Neutrophil (primary cell): ENCODE measurements around the gene WSB2.

Experiments
- H3K27ac ChIP-seq: fragments of 200-600 bp; sonication (generic); 2 replicates; pipeline ENCODE4 v1.5.1; 2016; ENCODE audit warnings: mild to moderate bottlenecking, moderate library complexity
- H3K27me3 ChIP-seq: fragments of 200-600 bp; sonication (generic); 2 replicates; pipeline ENCODE4 v1.6.0; 2016; ENCODE audit warnings: mild to moderate bottlenecking
- H3K36me3 ChIP-seq: fragments of 200-600 bp; sonication (generic); 2 replicates; pipeline ENCODE4 v1.5.1; 2017
- H3K4me1 ChIP-seq, 2 experiments: fragments of 200-600 bp in 1 of 2; sonication (generic) in 1 of 2; 1 replicate in 1 of 2; 2 replicates in 1 of 2; pipeline versions ENCODE4 v1.5.1 to v1.6.1; 2013 to 2016; ENCODE audit warnings: low read depth in 1 of 2, low read length in 1 of 2, mild to moderate bottlenecking in 1 of 2, moderate library complexity in 1 of 2; ENCODE audit not compliant: control insufficient read depth in 1 of 2, insufficient read depth in 1 of 2
- H3K4me3 ChIP-seq, 2 experiments: fragments of 200-600 bp in 1 of 2; sonication (generic) in 1 of 2; 1 replicate in 1 of 2; 2 replicates in 1 of 2; pipeline ENCODE4 v1.5.1; 2013 to 2016; ENCODE audit warnings: low read depth in 1 of 2, low read length in 1 of 2, mild to moderate bottlenecking in 1 of 2, moderate library complexity in 1 of 2
- H3K9me3 ChIP-seq: fragments of 200-600 bp; sonication (generic); 2 replicates; pipeline ENCODE4 v1.5.1; 2016
- TF ChIP-seq, protein P1 (sequence below): fragments of 200-600 bp; sonication (generic); IDR thresholded peaks from 2 replicates; pipeline ENCODE4 v1.5.1; 2016; ENCODE audit warnings: antibody characterized with exemption

The WSB2 gene

DNA sequence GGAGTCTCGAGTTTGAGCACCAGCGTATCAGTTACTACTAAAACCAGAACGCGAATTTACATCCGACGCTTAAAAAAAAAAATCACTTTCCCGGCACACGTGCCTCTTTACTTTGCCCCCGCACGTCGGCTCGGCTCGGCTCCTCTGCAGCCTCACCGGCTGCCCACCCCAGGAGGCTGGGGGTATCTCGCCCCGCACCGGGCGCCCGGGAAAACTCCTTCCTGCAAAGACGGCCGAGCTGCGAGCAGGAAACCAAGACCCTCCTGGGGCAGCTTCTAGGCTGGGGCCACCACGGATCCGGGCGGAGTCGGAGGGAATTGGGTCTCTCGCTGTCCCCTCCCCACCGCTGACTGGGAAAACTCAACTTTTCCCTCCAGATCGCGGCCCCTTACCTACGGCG lies 42.2 kb upstream of the WSB2 start:
- no peaks in the 10 kb centered on the region for H3K9me3 ChIP-seq
- H3K4me1 ChIP-seq = peaks cover 15 to 20% of the 10 kb centered on the region in 2 experiments
- no peaks in the 10 kb centered on the region for H3K36me3 ChIP-seq
- H3K27ac ChIP-seq = no peak overlapping the region
- H3K27me3 ChIP-seq = peaks cover 48% of the 10 kb centered on the region
- peak overlapping the region; percentile 65 to 71 for H3K4me3 ChIP-seq
- TF ChIP-seq, protein P1, sequence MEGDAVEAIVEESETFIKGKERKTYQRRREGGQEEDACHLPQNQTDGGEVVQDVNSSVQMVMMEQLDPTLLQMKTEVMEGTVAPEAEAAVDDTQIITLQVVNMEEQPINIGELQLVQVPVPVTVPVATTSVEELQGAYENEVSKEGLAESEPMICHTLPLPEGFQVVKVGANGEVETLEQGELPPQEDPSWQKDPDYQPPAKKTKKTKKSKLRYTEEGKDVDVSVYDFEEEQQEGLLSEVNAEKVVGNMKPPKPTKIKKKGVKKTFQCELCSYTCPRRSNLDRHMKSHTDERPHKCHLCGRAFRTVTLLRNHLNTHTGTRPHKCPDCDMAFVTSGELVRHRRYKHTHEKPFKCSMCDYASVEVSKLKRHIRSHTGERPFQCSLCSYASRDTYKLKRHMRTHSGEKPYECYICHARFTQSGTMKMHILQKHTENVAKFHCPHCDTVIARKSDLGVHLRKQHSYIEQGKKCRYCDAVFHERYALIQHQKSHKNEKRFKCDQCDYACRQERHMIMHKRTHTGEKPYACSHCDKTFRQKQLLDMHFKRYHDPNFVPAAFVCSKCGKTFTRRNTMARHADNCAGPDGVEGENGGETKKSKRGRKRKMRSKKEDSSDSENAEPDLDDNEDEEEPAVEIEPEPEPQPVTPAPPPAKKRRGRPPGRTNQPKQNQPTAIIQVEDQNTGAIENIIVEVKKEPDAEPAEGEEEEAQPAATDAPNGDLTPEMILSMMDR = no peak

DNA sequence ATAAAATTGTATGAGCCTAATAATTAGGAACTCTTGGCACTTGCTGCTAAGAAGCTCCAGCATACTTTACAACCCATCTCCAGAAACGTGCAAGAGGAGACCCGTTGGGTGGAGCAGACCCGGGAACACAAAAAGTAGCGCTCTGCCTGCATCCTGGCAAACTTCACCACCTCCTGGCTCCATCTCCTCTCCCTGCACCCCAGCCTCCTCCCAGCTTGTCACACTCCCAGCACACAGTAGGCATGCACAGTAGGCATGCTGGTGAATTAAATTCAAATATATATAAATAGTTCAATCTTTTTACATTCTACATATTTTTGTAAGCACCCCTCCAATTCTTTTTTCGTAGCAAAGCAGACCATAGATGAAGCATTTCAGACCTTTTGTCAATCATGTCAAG lies 41.6 kb upstream of the WSB2 start:
- Histone ChIP-seq H3K4me1 (peaks cover 15 to 20% of the 10 kb centered on the region in 2 experiments), H3K36me3 (no peaks in the 10 kb centered on the region), H3K27ac (no peak overlapping the region), H3K27me3 (peaks cover 48% of the 10 kb centered on the region), H3K4me3 (peak overlapping the region in 1 of 2 experiments; percentile 71), H3K9me3 (no peaks in the 10 kb centered on the region)
- TF ChIP-seq, protein P1 = no peak

DNA sequence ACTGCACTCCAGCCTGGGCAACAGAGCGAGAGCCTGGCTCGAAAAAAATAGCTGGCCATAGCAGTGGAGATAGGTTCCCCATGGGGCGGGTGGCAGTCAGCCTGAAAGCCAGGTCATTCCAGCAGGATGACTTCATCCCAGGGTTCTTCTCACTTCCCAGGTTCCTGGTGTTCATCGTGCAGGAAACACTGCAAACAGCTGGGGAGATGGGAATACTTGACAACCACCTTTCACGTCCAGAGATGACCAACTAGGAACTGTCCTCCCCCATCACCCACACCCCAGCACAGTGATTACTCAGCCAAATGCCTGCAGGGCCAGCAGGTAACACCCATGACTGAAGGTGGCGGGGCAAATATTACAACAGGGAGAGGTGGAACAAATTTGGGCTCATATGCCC lies 41.1 kb upstream of the WSB2 start:
- no peak overlapping the region for H3K27ac ChIP-seq
- H3K4me3 ChIP-seq = no peak overlapping the region
- H3K9me3 ChIP-seq = no peaks in the 10 kb centered on the region
- no peaks in the 10 kb centered on the region for H3K36me3 ChIP-seq
- peaks cover 15 to 20% of the 10 kb centered on the region in 2 experiments for H3K4me1 ChIP-seq
- TF ChIP-seq, protein P1 = no peak
- peaks cover 48% of the 10 kb centered on the region for H3K27me3 ChIP-seq

DNA sequence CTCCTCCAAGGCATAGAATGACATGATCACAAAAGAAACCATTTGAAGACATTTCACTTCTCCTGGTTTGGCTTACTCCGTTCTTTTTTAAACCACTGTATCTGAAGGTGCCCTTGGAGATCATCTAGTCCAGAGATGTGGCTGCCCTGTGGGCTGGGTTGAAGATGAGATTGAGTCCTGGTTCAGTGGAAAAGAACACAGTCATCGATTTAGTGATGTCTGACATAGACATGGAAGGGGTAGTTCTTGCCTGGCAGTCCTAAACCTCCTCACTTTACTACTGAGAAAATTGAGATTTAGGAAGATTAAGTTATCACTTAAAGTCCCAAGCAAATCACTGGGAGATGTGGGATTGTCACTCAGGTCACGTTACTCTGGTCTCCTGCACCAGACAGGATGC lies 40.1 kb upstream of the WSB2 start:
- Histone ChIP-seq H3K27me3 (peaks cover 48% of the 10 kb centered on the region), H3K36me3 (no peaks in the 10 kb centered on the region), H3K9me3 (no peaks in the 10 kb centered on the region), H3K4me3 (no peak overlapping the region), H3K4me1 (peaks cover 15 to 20% of the 10 kb centered on the region in 2 experiments), H3K27ac (no peak overlapping the region)
- TF ChIP-seq, protein P1 = no peak

DNA sequence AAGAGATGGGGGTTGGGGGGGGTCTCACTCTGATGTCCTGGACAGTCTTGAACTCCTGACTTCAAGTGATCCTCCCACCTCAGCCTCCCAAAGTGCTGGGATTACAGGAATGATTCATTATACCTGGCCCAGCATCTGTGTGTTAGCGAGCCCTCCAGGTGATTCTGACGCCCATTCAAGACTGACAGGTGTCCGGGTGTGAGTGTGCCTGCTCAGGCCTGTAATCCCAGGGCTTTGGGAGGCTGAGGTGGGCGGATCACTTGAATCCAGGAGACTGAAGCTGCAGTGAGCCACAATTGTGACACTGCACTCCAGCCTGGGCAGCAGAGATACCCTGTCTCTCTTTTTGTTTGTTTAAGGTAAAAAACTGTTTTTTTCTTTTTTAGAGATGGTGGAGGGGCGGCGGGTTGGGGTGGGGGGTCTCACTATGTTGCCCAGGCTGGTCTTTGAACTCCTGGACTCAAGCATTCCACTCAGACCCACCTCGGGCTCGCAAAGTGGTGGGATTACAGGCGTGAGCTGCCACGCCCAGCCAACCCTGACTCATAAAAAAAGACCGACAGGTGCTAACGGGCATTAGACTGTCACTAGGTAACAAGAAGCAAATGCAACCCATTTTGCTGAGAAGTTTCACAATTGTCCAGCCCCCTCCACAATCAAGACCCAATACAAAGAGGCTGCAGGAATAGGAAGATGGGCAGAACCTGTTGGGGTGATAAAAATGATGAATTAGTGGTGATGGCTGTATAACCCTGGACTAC lies 38.1 kb upstream of the WSB2 start:
- no peaks in the 10 kb centered on the region for H3K36me3 ChIP-seq
- H3K27ac ChIP-seq = no peak overlapping the region
- TF ChIP-seq, protein P1 = no peak
- H3K4me1 ChIP-seq = peaks cover 12 to 16% of the 10 kb centered on the region in 2 experiments
- peaks cover 31% of the 10 kb centered on the region for H3K27me3 ChIP-seq
- no peak overlapping the region for H3K4me3 ChIP-seq
- no peaks in the 10 kb centered on the region for H3K9me3 ChIP-seq
